ENCODE measurements around the gene ZNHIT6.

DNA sequence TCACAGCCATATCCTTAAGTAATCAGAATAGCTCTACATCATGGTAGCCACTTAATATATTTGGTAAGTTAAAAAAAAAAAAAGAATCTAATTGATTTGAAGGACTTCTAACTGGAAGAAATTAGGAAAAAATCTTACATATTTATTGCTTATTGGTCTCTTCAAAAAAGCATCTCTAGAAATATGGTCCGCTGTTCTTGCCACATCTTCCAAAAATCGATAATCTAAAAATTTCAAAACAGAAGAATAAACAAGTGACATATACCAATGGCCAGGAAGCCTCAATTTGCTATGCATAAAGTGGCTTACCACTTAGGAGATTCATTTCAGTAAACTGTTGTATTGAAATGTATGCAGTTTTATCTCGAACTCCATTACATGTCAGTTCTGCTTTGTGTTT, 2.3 kb downstream of the ZNHIT6 start:
- TF ChIP-seq POLR2AphosphoS5 (IDR thresholded peaks at IDR 0.05; ENCODE audit: low read depth, low read length) (no peak), SIN3A (IDR thresholded peaks at IDR 0.05; ENCODE audit: borderline replicate concordance, insufficient read depth, low read length) (no peak), TAF1 (IDR thresholded peaks at IDR 0.05; ENCODE audit: borderline replicate concordance, insufficient read depth, low read length) (no peak)

All from PFSK-1 (cell line).